Lung (tissue), 12 donors: ENCODE data around the gene CEP104. TPM values are rescaled to one million over a fixed set of nuclear protein-coding genes. Genes with fewer than 3 reads are reported as not detected.
A peak's percentile ranks its signal among the peaks of the same experiment; 100 is the strongest.

Experiments used
- ATAC-seq: fragments of 200-7000 bp; cut with Tn5 transposase; one replicate; pipeline ENCODE4 v1.9.1; 2020; ENCODE audit warnings: moderate number of reproducible peaks; ENCODE audit not compliant: insufficient read depth, low FRiP score
- DNase-seq, 3 donors: peaks; one replicate each; pipeline ENCODE4 v3.0.0-alpha.2; 2013 to 2017
- H3K27ac ChIP-seq, 2 donors: one replicate each; pipeline ENCODE4 v1.5.1; 2013; ENCODE audit warnings: mild to moderate bottlenecking in 2 of 2, moderate library complexity in 2 of 2, control low read depth in 1 of 2, inconsistent platforms in 1 of 2, low read depth in 1 of 2, low read length in 1 of 2
- H3K27me3 ChIP-seq, 3 donors: one replicate each; pipeline ENCODE4 v1.5.1; 2013; ENCODE audit warnings: low read length in 2 of 3; ENCODE audit not compliant: control insufficient read depth in 3 of 3, insufficient read depth in 3 of 3
- H3K36me3 ChIP-seq, 4 donors: one replicate each; pipeline ENCODE4 v1.5.1; 2013; ENCODE audit warnings: low read length in 4 of 4, mild to moderate bottlenecking in 1 of 4, moderate library complexity in 1 of 4; ENCODE audit not compliant: control insufficient read depth in 4 of 4, insufficient read depth in 4 of 4
- H3K4me1 ChIP-seq, 5 donors: one replicate each; pipeline ENCODE4 v1.5.1; 2013; ENCODE audit warnings: low read length in 5 of 5, mild to moderate bottlenecking in 2 of 5, moderate library complexity in 1 of 5; ENCODE audit not compliant: control insufficient read depth in 5 of 5, insufficient read depth in 5 of 5
- H3K4me3 ChIP-seq: one replicate; pipeline ENCODE4 v1.5.1; 2013; ENCODE audit warnings: mild to moderate bottlenecking, control low read depth, moderate library complexity
- H3K9ac ChIP-seq, 2 donors: one replicate each; pipeline ENCODE4 v1.5.1; 2013; ENCODE audit warnings: low read length in 2 of 2, control low read depth in 1 of 2; ENCODE audit not compliant: insufficient read depth in 1 of 2
- H3K9me3 ChIP-seq, 4 donors: one replicate each; pipeline ENCODE4 v1.5.1; 2013; ENCODE audit warnings: low read length in 3 of 4, mild to moderate bottlenecking in 1 of 4, moderate library complexity in 1 of 4; ENCODE audit not compliant: control insufficient read depth in 4 of 4, insufficient read depth in 3 of 4
- CTCF ChIP-seq: IDR thresholded peaks from 2 replicates; pipeline ENCODE4 v1.5.1; 2012; ENCODE audit warnings: mild to moderate bottlenecking; ENCODE audit errors: control extremely low read depth, extremely low read depth
- WGBS, 2 donors: extraction: QIAGEN DNeasy Blood & Tissue Kit; methylation state at CpG; one replicate each; pipeline ENCODE4 v1.1.7; 2013; 5-methylcytosine and 5-hydroxymethylcytosine counted together
- polyA plus RNA-seq, 2 donors: library from polyadenylated mRNA; stranded (reverse); fragments of 200-250 nt; gene quantifications; one replicate each; pipeline ENCODE4 v1.2.1, GENCODE V29; 2013
- total RNA-seq, 2 donors: library from RNA; depleted of rRNA in 1 of 2; stranded (reverse); fragments of >200 nt in 1 of 2; gene quantifications; one replicate each; pipeline ENCODE4 v1.2.1, GENCODE V29; 2014 to 2021
- donor health status: control.
- donor health status: control.
- donor health status: Bipolar disorder and iron deficiency.
- donor health status: healthy.
- donor health status: DM: yes; HTN: yes; CAD: no.

The CEP104 gene
- total and polyA plus RNA-seq, 4 donors: 8.9 to 56.5 (median 25.5) TPM

- H3K27me3 ChIP-seq: no peaks in the 10 kb centered on the region
- TF ChIP-seq CTCF: no peak
- WGBS, 2 donors: 83 to 89% methylated on average over 10 of the region's 10 CpGs
Observed at GRCh38 chr1:3777078-3777547, 79.9 kb downstream of the CEP104 start.

GRCh38 chr1:3776231-3776961 lies 80.6 kb downstream of the CEP104 start:
- no peak for ATAC-seq
- 72 to 76% methylated on average over 21 of the region's 21 CpGs for WGBS, 2 donors
- no peak overlapping the region for H3K9ac ChIP-seq
- H3K27ac ChIP-seq: no peak overlapping the region
- peaks cover 0 to 29% (median 15%) of the 10 kb centered on the region in 5 donors for H3K4me1 ChIP-seq
- TF ChIP-seq CTCF: no peak
- no peaks in the 10 kb centered on the region for H3K27me3 ChIP-seq
- H3K36me3 ChIP-seq: peaks cover 2 to 25% (median 16%) of the 10 kb centered on the region in 4 donors
- no peak overlapping the region for H3K4me3 ChIP-seq
- peak in 1 of 3 donors; percentile 22 for DNase-seq
- no peaks in the 10 kb centered on the region for H3K9me3 ChIP-seq

More at GRCh38 chr1:3777078-3777547, 79.9 kb downstream of the CEP104 start:
- Histone ChIP-seq H3K9ac (no peak overlapping the region), H3K36me3 (peaks cover 7 to 26% (median 22%) of the 10 kb centered on the region in 4 donors), H3K9me3 (no peaks in the 10 kb centered on the region), H3K4me3 (no peak overlapping the region), H3K27ac (no peak overlapping the region), H3K4me1 (peaks cover 0 to 22% (median 11%) of the 10 kb centered on the region in 5 donors)
- DNase-seq: no peak
- no peak for ATAC-seq

- Histone ChIP-seq H3K9ac (no peak overlapping the region), H3K4me1 (peaks cover 0 to 36% (median 15%) of the 10 kb centered on the region in 5 donors), H3K36me3 (peaks cover 2 to 19% (median 10%) of the 10 kb centered on the region in 4 donors), H3K9me3 (no peaks in the 10 kb centered on the region), H3K4me3 (no peak overlapping the region), H3K27ac (no peak overlapping the region), H3K27me3 (no peaks in the 10 kb centered on the region)
- no peak for TF ChIP-seq CTCF
- ATAC-seq: no peak
- peak; percentile 41 to 50 (median 44) for DNase-seq
- 27 to 36% methylated on average over 27 of the region's 27 CpGs for WGBS, 2 donors
Observed at GRCh38 chr1:3775490-3776230, 81.4 kb downstream of the CEP104 start.
